GM12878 (cell line): ENCODE measurements around the gene TBC1D23.

Experiments
- ATF3 ChIP-seq: IDR thresholded peaks from 2 replicates; pipeline ENCODE4 v1.6.1; 2011; ENCODE audit warnings: low read depth, mild to moderate bottlenecking, low read length, moderate library complexity, borderline replicate concordance; ENCODE audit errors: extremely low read depth
- CEBPB ChIP-seq, 2 experiments: fragments of 150-350 bp in 1 of 2; IDR thresholded peaks; 2 replicates each; pipeline ENCODE4 v1.6.1; 2012 to 2014; ENCODE audit warnings: low read depth in 2 of 2, low read length in 2 of 2, borderline replicate concordance in 1 of 2, inconsistent platforms in 1 of 2
- CHD4 ChIP-seq: fragments of 200-600 bp; sonication (generic); IDR thresholded peaks from 2 replicates; pipeline ENCODE4 v1.6.1; 2016; ENCODE audit warnings: mild to moderate bottlenecking
- CTCF ChIP-seq, 3 experiments: IDR thresholded peaks in 2 of 3; conservative IDR thresholded peaks in 1 of 3; 2 replicates each; pipeline ENCODE4 v1.5.1; 2011; ENCODE audit warnings: low read depth in 3 of 3, low read length in 3 of 3, mild to moderate bottlenecking in 3 of 3, control low read depth in 2 of 3, moderate library complexity in 2 of 3, inconsistent platforms in 1 of 3, mixed read lengths in 1 of 3; ENCODE audit not compliant: control insufficient read depth in 2 of 3, insufficient read depth in 1 of 3; ENCODE audit errors: extremely low read depth in 1 of 3
- E2F4 ChIP-seq: IDR thresholded peaks from 2 replicates; pipeline ENCODE4 v1.6.1; 2012; ENCODE audit warnings: low read depth, low read length, improper control_type of control experiment
- EP300 ChIP-seq, 2 experiments: fragments of 150-350 bp in 1 of 2; IDR thresholded peaks; 2 replicates each; pipeline ENCODE4 v1.6.1; 2011 to 2012; ENCODE audit warnings: low read depth in 2 of 2, low read length in 2 of 2, borderline replicate concordance in 1 of 2, improper control_type of control experiment in 1 of 2, inconsistent platforms in 1 of 2; ENCODE audit not compliant: control insufficient read depth in 1 of 2
- KAT2A ChIP-seq: conservative IDR thresholded peaks from 2 replicates; pipeline ENCODE4 v1.6.1; 2011; ENCODE audit warnings: low read depth, low read length; ENCODE audit not compliant: control insufficient read depth
- MYB ChIP-seq: fragments of 150-350 bp; IDR thresholded peaks from 2 replicates; pipeline ENCODE4 v1.6.1; 2014; ENCODE audit warnings: mild to moderate bottlenecking, low read depth, low read length, borderline replicate concordance
- NBN ChIP-seq: fragments of 450-650 bp; IDR thresholded peaks from 2 replicates; pipeline ENCODE4 v1.6.1; 2016
- REST ChIP-seq: IDR thresholded peaks from 2 replicates; pipeline ENCODE4 v1.6.1; 2012; ENCODE audit warnings: mild to moderate bottlenecking, low read depth, low read length
- ZBTB33 ChIP-seq: fragments of 450-650 bp; IDR thresholded peaks from 2 replicates; pipeline ENCODE4 v1.6.1; 2017; ENCODE audit warnings: mild to moderate bottlenecking

GRCh38 chr3:100238599-100238998 lies 22.2 kb upstream of the TBC1D23 start:
- TF ChIP-seq CEBPB (IDR thresholded peaks at IDR 0.05; ENCODE audit: borderline replicate concordance in 1 of 2, low read depth in 2 of 2, low read length in 2 of 2) (no peak), ZBTB33 (no peak), CTCF (IDR thresholded peaks at IDR 0.05 in 2 of 3, conservative IDR thresholded peaks at IDR 0.05 in 1 of 3; ENCODE audit: control insufficient read depth in 2 of 3, extremely low read depth in 1 of 3, insufficient read depth in 1 of 3, low read depth in 3 of 3, low read length in 3 of 3) (no peak), EP300 (IDR thresholded peaks at IDR 0.05; ENCODE audit: borderline replicate concordance in 1 of 2, control insufficient read depth in 1 of 2, low read depth in 2 of 2, low read length in 2 of 2) (no peak), KAT2A (no peak), ATF3 (no peak), REST (no peak), E2F4 (no peak), NBN (no peak), CHD4 (no peak), MYB (no peak)
